Measurements from ENCODE around the gene MEGF6.

DNA sequence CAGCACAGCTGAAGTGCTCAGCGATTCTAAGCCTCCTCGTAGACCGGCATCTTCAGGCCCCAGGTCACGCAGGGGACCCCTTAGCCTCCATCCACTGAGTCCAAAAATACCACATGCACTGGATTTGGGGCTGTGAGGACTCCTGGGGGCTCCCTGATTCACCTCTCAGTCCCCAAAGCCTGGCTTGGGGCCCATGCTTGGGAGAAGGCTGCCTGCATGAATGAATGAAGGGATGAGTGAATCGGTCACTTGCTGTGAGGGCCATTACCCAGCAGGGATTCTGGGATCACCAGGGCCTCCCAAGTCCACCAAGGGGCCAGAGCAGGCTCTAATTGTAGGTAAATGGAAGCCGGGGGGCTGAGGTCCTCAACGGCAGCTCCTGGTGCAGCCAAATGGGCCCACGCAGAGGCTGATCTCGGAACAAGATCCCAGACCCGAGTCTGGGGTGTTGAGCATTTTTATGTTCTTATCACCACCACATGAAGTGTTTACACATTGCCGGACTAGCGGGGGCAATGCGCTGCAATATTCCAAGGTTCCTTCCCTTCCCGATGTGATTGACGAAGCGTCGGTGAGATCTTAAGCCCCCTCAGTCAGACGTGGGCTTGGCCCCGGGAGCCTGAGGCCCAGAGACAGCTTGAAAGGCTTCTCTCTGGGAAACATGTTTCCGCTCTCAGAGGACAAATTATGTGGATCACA lies 170.4 kb downstream of the MEGF6 start:
- TF ChIP-seq, protein P1, sequence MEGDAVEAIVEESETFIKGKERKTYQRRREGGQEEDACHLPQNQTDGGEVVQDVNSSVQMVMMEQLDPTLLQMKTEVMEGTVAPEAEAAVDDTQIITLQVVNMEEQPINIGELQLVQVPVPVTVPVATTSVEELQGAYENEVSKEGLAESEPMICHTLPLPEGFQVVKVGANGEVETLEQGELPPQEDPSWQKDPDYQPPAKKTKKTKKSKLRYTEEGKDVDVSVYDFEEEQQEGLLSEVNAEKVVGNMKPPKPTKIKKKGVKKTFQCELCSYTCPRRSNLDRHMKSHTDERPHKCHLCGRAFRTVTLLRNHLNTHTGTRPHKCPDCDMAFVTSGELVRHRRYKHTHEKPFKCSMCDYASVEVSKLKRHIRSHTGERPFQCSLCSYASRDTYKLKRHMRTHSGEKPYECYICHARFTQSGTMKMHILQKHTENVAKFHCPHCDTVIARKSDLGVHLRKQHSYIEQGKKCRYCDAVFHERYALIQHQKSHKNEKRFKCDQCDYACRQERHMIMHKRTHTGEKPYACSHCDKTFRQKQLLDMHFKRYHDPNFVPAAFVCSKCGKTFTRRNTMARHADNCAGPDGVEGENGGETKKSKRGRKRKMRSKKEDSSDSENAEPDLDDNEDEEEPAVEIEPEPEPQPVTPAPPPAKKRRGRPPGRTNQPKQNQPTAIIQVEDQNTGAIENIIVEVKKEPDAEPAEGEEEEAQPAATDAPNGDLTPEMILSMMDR (IDR thresholded peaks at IDR 0.05): no peak
- no peak for TF ChIP-seq POLR2A (IDR thresholded peaks at IDR 0.05)

Data from body of pancreas (tissue), 4 donors.